Stimulated activated naive B cell treated with anti-CD40 and anti-IgM and Interleukin-4, amounts not matched to agents 10 μg/mL and 1 μg/mL and 100 μg/mL, for 72 hours (primary cell): ENCODE measurements around the gene FBN1.

Source experiments
- ATAC-seq, 2 donors: fragments of 150-1000 bp; cut with Tn5 transposase; replicated peaks; 2 replicates each; pipeline ENCODE4 v1.10.0; 2021; ENCODE audit warnings: moderate library complexity in 1 of 2
- DNase-seq: peaks from one replicate; pipeline ENCODE4 v3.0.0; 2021
- H3K27ac Mint-ChIP-seq: one replicate; pipeline ENCODE4 v1.8.0; 2022; ENCODE audit warnings: mild to moderate bottlenecking, mixed read lengths
- H3K27me3 Mint-ChIP-seq, 2 donors: one replicate each; pipeline ENCODE4 v1.8.0; 2022; ENCODE audit warnings: mixed read lengths in 2 of 2
- H3K36me3 Mint-ChIP-seq, 2 donors: one replicate each; pipeline ENCODE4 v1.8.0; 2022; ENCODE audit warnings: mixed read lengths in 2 of 2, mild to moderate bottlenecking in 1 of 2
- H3K4me1 Mint-ChIP-seq, 2 donors: one replicate each; pipeline ENCODE4 v1.8.0; 2022; ENCODE audit warnings: mixed read lengths in 2 of 2, mild to moderate bottlenecking in 1 of 2
- H3K4me3 Mint-ChIP-seq, 2 donors: one replicate each; pipeline ENCODE4 v1.8.0; 2022; ENCODE audit warnings: mild to moderate bottlenecking in 2 of 2, mixed read lengths in 2 of 2, moderate library complexity in 1 of 2
- H3K9me3 Mint-ChIP-seq, 2 donors: one replicate each; pipeline ENCODE4 v1.8.0; 2022; ENCODE audit warnings: mixed read lengths in 2 of 2, mild to moderate bottlenecking in 1 of 2

Gene FBN1

DNA sequence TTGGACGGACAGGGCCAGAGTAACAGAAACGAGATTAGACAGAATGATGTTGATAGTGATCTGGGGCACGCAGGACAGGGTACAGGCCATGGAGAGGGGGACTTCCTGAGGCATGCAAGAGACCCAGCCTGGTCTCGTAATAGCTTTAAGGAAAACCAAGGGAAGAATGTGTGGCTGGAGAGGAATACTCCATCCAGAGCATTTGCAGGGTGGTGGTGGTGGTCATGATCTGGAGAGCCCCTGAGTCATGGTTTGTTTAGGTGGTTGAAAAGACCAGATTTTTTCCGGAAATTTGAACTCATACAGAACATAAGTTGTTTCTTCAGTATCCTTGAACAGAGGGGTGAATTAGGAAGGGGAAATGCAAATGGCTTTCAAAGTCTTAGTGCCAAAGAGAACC lies 175.8 kb downstream of the FBN1 start:
- Mint-ChIP-seq H3K36me3 (no peaks in the 10 kb centered on the region), H3K27ac (no peak overlapping the region), H3K4me1 (no peaks in the 10 kb centered on the region), H3K27me3 (no peaks in the 10 kb centered on the region), H3K4me3 (no peak overlapping the region), H3K9me3 (no peaks in the 10 kb centered on the region)
- ATAC-seq: no peak
- DNase-seq: no peak

DNA sequence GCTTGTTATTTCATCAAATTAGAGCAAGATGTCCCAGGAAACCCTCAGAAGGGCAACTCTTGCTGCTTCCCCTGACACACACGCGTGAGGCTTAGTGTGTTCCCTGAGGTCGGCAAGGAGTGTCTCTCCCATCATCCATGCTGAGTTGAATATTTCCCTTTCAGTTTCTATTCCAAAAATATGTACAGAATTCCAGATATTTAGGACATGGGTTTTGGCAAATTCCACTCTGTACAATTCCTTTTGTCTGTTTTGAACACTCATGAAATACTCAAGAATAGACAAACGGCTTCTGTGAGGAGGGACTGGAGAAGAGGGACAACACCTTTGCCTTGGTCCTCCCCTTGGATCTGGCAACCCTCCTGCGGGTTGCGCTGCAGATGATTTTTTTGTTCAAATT lies 176.2 kb downstream of the FBN1 start:
- Mint-ChIP-seq H3K27me3 (no peaks in the 10 kb centered on the region), H3K27ac (no peak overlapping the region), H3K9me3 (no peaks in the 10 kb centered on the region), H3K4me3 (no peak overlapping the region), H3K4me1 (no peaks in the 10 kb centered on the region), H3K36me3 (no peaks in the 10 kb centered on the region)
- ATAC-seq: no peak
- DNase-seq: no peak

- ATAC-seq: no peak
- DNase-seq: no peak
- H3K4me3 Mint-ChIP-seq: no peak overlapping the region
- no peaks in the 10 kb centered on the region for H3K9me3 Mint-ChIP-seq
- H3K36me3 Mint-ChIP-seq: no peaks in the 10 kb centered on the region
- H3K27me3 Mint-ChIP-seq: no peaks in the 10 kb centered on the region
- no peaks in the 10 kb centered on the region for H3K4me1 Mint-ChIP-seq
- H3K27ac Mint-ChIP-seq: no peak overlapping the region
These were observed 177.7 kb downstream of the FBN1 start for GRCh38 chr15:48467801-48468200.

GRCh38 chr15:48466820-48467219 lies 178.7 kb downstream of the FBN1 start:
- Mint-ChIP-seq H3K27me3 (no peaks in the 10 kb centered on the region), H3K9me3 (no peaks in the 10 kb centered on the region), H3K4me1 (no peaks in the 10 kb centered on the region), H3K36me3 (no peaks in the 10 kb centered on the region), H3K27ac (no peak overlapping the region), H3K4me3 (no peak overlapping the region)
- ATAC-seq: no peak
- no peak for DNase-seq

- DNase-seq: no peak
- no peaks in the 10 kb centered on the region for H3K27me3 Mint-ChIP-seq
- no peaks in the 10 kb centered on the region for H3K4me1 Mint-ChIP-seq
- no peak overlapping the region for H3K27ac Mint-ChIP-seq
- H3K9me3 Mint-ChIP-seq: no peaks in the 10 kb centered on the region
- H3K36me3 Mint-ChIP-seq: no peaks in the 10 kb centered on the region
- no peak overlapping the region for H3K4me3 Mint-ChIP-seq
- ATAC-seq: no peak
These were observed 179.4 kb downstream of the FBN1 start for GRCh38 chr15:48466079-48466478.

- H3K9me3 Mint-ChIP-seq: no peaks in the 10 kb centered on the region
- H3K36me3 Mint-ChIP-seq: no peaks in the 10 kb centered on the region
- no peak overlapping the region for H3K4me3 Mint-ChIP-seq
- no peak for ATAC-seq
- no peaks in the 10 kb centered on the region for H3K4me1 Mint-ChIP-seq
- no peak overlapping the region for H3K27ac Mint-ChIP-seq
- DNase-seq: no peak
- H3K27me3 Mint-ChIP-seq: no peaks in the 10 kb centered on the region
These were observed 180.1 kb downstream of the FBN1 start for GRCh38 chr15:48465410-48465809.

GRCh38 chr15:48463366-48463880 lies 182.1 kb downstream of the FBN1 start:
- Mint-ChIP-seq H3K4me1 (no peaks in the 10 kb centered on the region), H3K36me3 (no peaks in the 10 kb centered on the region), H3K27me3 (no peaks in the 10 kb centered on the region), H3K27ac (no peak overlapping the region), H3K4me3 (no peak overlapping the region), H3K9me3 (no peaks in the 10 kb centered on the region)
- no peak for ATAC-seq
- no peak for DNase-seq

DNA sequence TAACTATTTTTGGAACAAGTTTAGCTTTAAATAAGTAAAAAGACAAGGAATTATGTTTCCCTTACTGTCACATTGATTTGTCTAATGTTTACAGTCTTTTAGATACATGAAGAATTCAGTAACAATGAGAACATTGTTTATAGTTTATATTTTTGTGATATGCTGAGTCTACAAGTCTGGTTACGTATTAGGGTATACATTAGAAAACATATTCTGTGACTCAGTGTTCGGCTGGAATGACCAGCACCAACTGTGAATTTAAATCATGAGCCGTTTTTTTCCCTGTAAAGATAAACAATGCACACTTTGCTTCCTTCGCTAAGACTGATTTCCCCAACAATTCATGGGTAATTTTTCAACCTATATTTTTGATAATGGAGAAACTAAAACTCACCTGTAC lies 182.8 kb downstream of the FBN1 start:
- DNase-seq: no peak
- ATAC-seq: no peak

GRCh38 chr15:48459571-48460442 lies 185.7 kb downstream of the FBN1 start:
- Mint-ChIP-seq H3K27ac (no peak overlapping the region), H3K36me3 (no peaks in the 10 kb centered on the region), H3K4me1 (no peaks in the 10 kb centered on the region), H3K9me3 (no peaks in the 10 kb centered on the region), H3K27me3 (no peaks in the 10 kb centered on the region), H3K4me3 (no peak overlapping the region)
- DNase-seq (no peak), ATAC-seq (peak; percentile 41 to 56)

More for the DNA sequence above, 182.8 kb downstream of the FBN1 start:
- Mint-ChIP-seq H3K9me3 (no peaks in the 10 kb centered on the region), H3K27me3 (no peaks in the 10 kb centered on the region), H3K4me1 (no peaks in the 10 kb centered on the region), H3K4me3 (no peak overlapping the region), H3K36me3 (no peaks in the 10 kb centered on the region), H3K27ac (no peak overlapping the region)

DNA sequence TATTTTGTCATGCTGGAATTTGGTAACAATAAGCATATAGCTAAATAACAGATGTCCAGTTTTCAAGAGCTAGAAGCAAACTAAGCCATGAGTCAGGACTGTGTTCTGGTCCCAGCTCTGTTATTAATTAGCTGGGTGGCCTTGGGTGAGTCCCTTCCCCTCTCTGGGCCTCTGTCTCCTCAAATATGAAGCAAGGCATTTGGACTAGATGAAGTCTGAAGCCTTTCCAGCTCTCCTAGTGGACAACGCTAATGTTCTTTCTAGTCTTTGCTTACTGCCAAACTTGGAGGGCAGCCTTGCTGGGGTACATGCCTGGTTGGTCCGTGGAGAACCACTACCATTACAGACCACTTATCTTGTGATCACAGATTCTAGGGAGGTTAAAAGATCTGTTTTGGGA lies 186.6 kb downstream of the FBN1 start:
- Mint-ChIP-seq H3K27me3 (no peaks in the 10 kb centered on the region), H3K9me3 (no peaks in the 10 kb centered on the region), H3K36me3 (no peaks in the 10 kb centered on the region), H3K4me1 (no peaks in the 10 kb centered on the region), H3K27ac (no peak overlapping the region), H3K4me3 (no peak overlapping the region)
- no peak for ATAC-seq
- DNase-seq: no peak

GRCh38 chr15:48456134-48456533 lies 189.4 kb downstream of the FBN1 start:
- Mint-ChIP-seq H3K36me3 (no peaks in the 10 kb centered on the region), H3K27ac (no peak overlapping the region), H3K9me3 (no peaks in the 10 kb centered on the region), H3K4me3 (no peak overlapping the region), H3K4me1 (no peaks in the 10 kb centered on the region), H3K27me3 (no peaks in the 10 kb centered on the region)
- no peak for ATAC-seq
- no peak for DNase-seq

DNA sequence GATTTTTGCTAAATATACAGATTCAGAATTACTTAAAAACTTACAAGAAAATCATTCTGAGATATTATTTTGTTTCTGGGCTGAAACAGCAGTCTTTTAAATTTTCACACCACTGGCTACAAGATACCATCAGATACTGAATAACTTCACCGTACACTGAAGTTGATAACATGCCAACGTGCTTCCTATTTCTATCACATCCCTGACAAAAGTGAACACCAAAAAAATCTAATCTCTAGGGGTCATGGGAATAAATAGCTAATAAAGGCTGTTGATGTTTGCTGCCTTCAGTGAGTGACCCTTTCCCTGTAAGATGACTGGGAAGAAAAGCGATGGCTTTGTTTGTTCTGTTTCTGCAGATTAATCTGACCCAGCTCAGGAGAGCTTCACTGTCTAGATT lies 193.8 kb downstream of the FBN1 start:
- Mint-ChIP-seq H3K36me3 (no peaks in the 10 kb centered on the region), H3K4me1 (no peaks in the 10 kb centered on the region), H3K9me3 (no peaks in the 10 kb centered on the region), H3K4me3 (no peak overlapping the region), H3K27me3 (no peaks in the 10 kb centered on the region), H3K27ac (no peak overlapping the region)
- DNase-seq (no peak), ATAC-seq (no peak)

DNA sequence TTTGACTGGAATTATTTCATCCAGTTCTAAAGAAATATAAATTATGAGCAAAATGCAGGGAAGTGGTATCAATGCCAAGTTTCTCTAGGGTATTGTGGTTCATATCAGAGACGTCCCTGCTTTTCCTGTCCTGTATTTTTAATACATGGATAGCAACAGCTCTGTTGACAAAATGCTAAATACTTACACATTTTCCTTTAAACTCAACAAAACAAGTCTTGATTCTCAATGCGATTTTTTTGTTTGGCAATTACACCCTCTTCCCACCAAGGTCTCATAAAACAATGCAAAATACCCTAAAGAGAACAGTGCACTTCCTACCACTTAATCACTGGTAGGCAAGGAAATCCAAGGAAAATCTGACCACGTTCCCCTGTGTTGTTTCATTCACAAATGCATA lies 194.3 kb downstream of the FBN1 start:
- H3K27ac Mint-ChIP-seq: no peak overlapping the region
- DNase-seq: no peak
- ATAC-seq: no peak
- no peaks in the 10 kb centered on the region for H3K4me1 Mint-ChIP-seq
- H3K9me3 Mint-ChIP-seq: no peaks in the 10 kb centered on the region
- H3K36me3 Mint-ChIP-seq: no peaks in the 10 kb centered on the region
- no peak overlapping the region for H3K4me3 Mint-ChIP-seq
- H3K27me3 Mint-ChIP-seq: no peaks in the 10 kb centered on the region

GRCh38 chr15:48449734-48450133 lies 195.8 kb downstream of the FBN1 start:
- no peaks in the 10 kb centered on the region for H3K9me3 Mint-ChIP-seq
- no peak for DNase-seq
- ATAC-seq: no peak

GRCh38 chr15:48447657-48448056 lies 197.9 kb downstream of the FBN1 start:
- ATAC-seq: no peak
- no peaks in the 10 kb centered on the region for H3K9me3 Mint-ChIP-seq
- H3K27me3 Mint-ChIP-seq: no peaks in the 10 kb centered on the region
- H3K4me3 Mint-ChIP-seq: no peak overlapping the region
- no peaks in the 10 kb centered on the region for H3K36me3 Mint-ChIP-seq
- no peak for DNase-seq
- no peak overlapping the region for H3K27ac Mint-ChIP-seq
- H3K4me1 Mint-ChIP-seq: no peaks in the 10 kb centered on the region

More at GRCh38 chr15:48449734-48450133, 195.8 kb downstream of the FBN1 start:
- Mint-ChIP-seq H3K4me1 (no peaks in the 10 kb centered on the region), H3K27me3 (no peaks in the 10 kb centered on the region), H3K36me3 (no peaks in the 10 kb centered on the region), H3K4me3 (no peak overlapping the region), H3K27ac (no peak overlapping the region)
